Stromal cell of bone marrow (primary cell): ENCODE measurements around the gene NQO2.

Experiments used
- DNase-seq: peaks from one replicate; pipeline ENCODE4 v3.0.0-alpha.2; 2012; ENCODE audit warnings: low read depth

Gene NQO2, protein sequence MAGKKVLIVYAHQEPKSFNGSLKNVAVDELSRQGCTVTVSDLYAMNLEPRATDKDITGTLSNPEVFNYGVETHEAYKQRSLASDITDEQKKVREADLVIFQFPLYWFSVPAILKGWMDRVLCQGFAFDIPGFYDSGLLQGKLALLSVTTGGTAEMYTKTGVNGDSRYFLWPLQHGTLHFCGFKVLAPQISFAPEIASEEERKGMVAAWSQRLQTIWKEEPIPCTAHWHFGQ

DNA sequence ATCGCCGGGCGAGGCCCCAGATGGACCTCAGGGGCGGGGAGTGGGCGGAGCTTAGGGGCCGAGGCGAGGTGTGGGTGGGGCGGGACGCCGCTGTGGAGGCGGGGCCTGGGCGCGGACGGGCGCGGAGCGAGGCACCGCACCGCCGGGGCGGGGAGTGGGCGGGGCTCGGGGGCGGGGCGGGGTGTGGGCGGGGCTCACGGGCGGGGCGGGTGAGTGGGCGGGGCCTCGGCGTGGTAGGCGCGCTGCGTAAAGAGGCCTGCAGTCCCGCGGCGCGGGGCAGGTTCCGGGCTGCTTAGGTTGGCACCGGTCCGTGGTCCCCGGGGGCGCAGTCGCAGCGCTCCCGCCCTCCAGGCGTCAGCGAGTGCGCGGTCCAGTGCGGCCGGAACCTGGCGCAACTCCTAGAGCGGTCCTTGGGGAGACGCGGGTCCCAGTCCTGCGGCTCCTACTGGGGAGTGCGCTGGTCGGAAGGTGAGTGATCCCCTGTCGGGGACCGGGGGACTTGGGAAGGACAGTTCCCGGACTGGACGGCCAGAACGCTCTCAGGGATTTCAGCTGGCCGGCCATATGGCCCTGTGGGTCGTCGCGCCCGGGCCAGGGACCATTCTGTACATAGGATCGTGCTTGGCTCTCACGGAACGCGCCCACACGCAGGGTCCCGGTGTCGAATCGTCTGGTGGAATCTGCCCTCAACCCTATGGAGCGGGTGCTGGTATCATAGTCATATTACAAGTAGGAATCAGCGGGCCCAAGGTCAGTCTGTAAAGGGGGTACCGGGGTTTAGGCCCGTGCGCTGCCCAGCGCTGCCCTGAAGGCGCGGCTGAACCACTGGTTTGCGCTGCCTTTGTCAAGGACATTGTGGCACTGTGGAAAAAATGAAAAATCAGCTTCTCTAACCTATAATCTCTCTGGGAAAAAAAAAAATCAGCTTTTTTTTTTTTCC lies at the start of gene NQO2:
Gene NQO2 (plus strand): TSS at position 277 of the 940 bp plus-strand sequence. CDS start 6,659 bp downstream, outside the sequence.
- DNase-seq: peak; percentile 59

DNA sequence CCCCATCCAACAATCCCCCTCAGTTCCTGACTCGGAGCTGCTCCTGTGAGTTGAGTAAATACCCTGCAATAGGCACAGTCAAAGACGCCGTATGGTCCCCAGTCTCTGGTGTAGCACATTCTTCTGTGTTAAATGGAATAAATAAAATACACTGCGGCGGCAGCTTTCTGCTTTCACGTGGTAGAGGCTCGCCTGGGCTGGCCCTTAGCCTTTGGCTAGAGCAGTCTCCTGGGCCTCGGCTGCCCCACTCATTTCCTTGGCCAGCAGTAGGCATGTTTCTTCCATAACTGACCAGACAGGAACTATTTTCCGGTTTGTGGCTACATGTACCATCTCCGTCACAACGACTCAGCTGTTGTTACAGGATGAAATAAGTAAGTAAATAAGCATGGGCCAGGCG lies 49.0 kb upstream of the NQO2 start:
- no peak for DNase-seq

DNA sequence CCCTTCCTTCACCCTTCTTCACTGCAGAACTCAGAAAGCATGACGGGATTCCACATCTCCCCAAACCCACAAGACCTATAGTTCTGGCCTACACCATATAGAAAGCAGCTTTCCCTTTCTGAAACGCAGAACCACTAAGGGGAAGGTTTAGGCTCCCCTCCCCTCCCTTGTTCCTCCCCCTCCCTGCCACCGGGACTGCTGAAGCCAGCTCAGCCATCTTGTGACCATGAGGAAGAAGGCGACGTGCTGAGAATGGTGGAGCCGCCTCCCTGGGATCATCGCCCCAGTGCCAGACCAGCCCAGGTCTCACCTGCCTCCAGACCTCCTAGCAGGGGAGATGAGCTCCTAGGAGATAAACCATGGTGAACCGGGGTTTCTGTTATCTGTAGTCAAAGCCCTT lies 48.0 kb upstream of the NQO2 start:
- no peak for DNase-seq

DNA sequence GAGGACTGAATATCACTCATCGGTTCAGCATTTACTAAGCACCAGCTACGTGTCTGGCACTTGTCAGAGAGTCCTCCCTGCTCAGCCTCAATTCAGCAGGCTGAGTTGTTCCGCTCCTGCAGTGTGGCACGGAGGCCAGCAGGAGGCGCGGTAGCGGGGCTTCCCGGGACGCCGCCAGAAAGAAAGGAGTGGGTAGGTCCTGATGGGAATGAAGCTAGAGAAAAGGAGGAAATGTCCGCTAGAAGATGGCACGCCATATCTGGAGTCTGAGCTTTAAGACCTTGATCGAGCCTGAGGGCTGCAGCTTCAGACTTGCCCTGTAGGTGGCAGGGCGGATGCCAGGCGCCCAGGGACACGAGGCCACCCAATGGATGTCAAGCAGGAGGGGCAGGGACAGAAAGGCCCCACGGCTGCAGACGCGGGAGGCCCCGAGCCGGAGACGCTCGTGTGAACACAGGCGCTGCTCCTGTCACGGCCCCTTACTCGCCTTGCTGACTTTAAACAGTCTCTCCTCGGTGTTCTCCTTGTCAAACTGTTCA lies 47.1 kb upstream of the NQO2 start:
- peak; percentile 78 for DNase-seq

DNA sequence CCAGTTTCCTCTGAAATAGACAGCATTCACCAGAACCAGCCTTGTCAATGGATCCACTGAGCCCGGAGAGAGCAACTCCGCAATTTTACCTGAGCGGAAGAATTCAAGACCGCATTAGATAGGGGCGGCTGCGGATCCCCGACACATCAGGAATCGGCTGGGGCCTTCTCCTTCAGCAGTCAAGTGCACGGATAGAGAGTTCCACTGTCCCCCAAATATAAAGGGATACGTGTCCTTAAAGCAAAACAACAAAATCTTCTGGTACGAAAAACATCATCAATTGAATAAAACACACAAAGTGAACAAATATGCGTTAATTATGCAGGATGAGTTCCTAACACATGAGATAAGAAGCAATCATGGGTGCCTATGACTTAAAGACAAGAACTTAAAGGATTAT lies 46.6 kb upstream of the NQO2 start:
- no peak for DNase-seq

DNA sequence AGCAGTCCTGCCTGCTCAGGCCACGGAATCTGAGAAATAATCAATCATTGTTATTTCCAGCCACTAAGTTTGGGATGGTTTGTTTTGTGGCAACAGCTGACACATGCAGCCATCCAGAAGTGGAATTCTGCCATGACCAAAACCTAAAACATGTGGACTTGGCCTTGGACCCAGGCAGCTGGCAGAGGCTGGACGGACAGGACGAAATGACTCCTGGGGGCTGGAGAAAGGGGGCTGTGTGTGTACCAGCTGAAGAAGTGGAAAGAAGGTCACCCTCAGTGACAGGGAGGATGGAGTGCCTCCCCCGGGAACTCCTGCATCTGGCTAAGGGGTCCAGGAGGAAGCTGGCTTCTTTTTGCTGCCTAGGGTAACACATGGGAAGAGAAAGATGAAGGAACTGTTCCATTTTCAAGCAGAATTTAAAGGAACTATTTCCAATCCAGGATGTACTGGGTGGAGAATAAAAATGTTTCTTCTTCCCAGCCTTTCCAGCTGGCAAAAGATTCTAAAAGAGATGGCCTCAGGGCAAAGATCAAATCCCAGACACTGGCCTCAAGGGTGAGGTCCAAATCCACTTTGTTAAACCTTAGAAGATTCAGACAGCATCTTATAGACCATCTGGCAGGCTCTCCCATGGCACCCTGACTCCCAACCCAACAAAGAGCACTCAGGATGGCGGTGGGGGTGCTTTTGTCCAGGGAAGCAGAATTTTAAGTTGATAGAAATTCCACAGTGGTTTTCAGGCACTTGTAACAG lies 42.6 kb upstream of the NQO2 start:
- no peak for DNase-seq

DNA sequence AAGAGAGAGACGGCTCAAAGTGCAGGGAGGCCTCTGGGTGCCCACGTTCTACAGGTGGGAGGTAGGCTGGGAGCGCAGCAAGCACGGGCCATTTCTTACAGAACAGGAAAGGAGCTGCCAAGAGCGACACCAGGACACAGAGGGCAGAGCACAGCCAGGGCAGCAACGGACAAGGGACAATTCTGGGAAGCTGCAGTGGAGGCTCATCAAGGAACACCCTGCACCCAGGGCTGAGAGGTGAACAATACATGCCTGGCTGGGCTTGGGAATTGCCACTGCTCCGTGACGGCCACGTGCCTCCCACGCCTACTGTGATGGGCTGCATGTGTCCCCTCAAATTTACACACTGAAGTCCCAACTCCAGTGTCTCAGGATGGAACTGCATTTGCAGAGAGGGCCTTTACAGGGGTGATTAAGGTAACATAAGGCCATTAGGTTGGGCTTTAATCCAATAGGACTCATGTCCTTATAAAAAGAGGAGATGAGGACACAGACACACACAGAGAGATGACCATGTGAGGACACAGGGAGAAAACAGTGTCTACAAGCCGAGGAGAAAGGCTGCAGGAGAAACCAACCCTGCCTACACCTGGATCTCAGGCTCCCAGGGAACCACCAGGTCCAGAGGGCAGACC lies 41.9 kb upstream of the NQO2 start:
- DNase-seq: no peak

DNA sequence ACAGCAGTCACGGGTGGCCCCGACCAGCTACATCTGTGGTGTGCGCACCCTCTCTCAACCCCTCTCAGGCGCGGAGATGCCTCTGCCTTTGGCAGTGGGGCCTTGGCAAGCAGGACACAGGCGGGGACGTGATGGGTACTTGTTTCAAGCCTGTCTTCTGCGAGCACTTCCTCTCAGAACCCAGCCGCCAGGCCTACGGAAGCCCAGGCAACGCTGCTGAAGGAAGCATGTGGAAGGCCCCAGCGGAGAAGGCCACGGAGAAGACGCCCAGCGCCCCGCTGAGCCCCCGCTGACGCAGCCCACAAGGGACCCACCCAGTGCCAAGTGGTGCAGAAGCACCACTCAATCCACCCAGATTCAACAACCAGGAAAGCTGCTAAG lies 41.4 kb upstream of the NQO2 start:
- no peak for DNase-seq

DNA sequence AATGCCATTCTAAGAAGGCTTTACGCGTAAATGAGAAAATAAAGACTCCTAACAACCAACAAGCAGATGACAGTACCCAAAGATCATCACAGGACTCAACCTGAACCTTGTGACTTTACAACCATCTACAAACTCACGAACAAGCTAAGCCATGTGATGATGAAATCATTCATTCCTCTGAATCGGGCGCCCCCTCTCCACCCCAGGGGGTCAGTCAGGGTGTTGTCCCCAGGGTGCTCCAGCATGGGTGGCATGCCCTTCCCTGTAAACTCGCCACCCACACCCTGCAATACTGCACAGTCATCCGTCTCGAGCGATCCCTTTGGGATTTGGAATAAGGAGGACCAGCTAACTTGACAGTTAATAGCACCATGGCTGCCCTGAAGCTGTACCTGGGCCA lies 40.9 kb upstream of the NQO2 start:
- no peak for DNase-seq

DNA sequence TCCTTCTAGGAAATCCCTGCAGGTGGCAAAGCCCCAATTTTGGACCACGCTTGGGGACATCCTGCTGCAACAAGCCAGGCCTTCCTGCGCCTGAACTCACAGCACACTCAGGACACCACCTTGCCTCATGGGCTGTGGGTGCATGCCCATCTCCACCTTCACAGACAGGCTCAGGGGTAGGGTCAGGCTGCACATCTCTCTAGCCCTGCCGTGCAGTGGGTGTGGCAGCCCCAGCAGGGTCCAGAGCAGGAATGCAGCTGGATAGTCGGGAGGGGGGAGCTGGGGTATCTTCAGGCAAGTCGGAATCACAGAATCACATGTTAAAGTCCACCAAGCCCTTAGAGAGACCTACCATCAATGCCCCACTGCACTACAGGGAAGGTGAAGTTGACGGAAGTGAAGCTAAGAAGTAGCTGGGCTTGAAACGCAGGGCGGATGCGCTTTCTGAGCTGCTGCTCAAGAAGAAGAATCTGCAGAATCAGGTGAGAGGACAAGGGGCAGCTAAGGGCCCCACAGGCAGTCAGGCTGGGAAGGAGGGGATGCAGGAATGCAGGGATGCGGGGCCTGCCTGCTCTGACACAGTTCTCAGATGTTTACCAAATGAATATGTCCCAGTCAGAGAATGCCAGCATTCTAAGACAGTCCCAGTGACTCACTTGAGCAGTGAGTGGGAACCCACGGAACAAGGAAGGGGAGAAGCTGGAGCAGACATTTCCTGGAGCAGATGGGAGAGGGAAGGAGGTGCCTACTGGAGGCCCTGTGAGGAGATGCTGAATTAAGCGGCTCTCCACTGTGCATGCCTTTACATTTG lies 39.6 kb upstream of the NQO2 start:
- DNase-seq: peak; percentile 67

DNA sequence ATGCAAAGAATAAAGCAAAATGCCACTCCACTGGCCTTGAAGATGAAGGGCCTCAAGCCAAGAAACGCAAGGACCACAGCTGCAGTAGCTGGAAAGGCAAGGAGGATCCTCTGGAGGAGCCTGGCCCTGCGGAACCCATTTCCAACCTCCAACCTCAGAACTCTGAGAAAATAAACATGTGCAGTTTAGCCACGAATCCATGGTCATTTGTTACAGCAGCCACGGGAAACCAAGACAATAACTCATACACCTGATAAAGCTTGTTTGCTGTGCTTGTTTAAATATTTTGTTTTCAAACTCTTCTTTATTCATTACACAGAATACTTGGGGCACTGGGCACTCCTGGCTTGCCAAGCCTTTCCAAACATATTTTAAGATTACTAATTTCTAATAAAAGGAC lies 38.8 kb upstream of the NQO2 start:
- DNase-seq: no peak

DNA sequence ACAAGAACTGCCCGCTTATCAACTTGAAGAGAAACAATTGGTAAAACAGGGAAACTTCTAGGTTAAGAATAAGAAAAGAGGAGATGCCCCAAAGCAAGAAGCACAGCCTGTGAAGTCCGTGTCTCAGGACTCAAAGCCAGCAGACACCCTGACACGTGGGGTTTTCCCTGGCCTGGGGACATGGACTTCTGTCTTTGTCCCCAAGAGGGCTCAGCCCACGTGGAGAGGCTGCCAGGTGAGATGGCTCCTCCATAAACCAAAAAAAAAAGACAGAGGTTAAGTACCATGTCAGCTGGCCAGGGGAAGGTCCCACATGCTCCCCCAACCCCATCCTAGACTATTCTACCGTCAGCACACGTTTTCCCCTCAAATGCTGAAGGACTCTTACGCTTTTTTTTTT lies 38.2 kb upstream of the NQO2 start:
- no peak for DNase-seq

DNA sequence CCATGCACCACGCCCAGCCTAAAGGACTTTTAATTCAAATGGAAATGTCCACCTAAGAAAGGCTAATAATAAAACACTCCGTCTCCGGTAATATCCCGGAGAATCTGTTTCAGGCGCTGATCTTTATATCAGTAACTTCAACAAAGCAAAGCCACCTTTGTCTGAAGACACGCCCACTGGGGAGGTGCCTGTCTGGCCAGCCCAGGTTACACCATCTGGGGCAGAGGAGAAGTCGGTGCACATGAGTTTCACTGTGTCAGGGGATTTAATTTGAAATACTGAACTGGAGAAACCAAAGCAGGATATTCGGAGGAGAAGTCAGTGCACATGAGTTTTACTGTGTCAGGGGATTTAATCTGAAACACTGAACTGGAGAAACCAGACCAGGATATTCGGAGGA lies 37.7 kb upstream of the NQO2 start:
- DNase-seq: no peak

DNA sequence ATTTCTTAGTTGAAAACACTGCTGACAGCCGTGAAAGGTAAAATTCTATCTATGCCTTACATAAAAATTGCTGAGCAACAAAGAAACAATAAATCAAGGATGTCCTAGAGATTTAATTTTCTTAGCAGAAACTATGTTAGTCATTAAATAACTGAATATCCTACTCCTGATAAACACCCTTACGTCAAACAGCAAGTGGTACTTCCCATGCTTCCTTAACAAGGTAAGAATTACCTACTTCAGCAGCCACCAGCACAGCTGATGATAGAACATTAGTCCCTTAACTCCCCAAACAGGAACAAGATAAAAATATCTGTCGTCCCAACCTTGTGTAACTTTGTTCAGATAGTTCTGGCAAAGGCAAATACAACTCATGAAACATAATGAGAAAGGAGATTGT lies 37.1 kb upstream of the NQO2 start:
- no peak for DNase-seq

DNA sequence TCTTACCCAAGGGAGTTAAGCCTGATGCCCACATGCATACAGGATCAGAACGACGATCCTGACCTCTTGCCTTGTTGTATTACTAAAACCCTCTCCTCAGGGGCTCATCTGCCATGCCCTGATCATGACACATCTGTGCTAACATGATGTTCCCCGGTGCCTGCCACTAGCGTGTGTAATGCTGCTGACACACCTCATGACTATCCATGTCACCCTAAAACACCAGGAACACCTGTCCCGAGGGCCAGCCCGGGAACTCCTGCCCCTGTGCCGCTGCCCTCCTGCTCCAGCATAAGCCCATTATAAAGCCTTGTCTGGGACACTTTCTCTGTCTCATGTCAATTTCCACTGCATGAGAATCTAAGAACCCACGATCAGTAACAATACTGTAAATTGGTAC lies 35.9 kb upstream of the NQO2 start:
- no peak for DNase-seq

DNA sequence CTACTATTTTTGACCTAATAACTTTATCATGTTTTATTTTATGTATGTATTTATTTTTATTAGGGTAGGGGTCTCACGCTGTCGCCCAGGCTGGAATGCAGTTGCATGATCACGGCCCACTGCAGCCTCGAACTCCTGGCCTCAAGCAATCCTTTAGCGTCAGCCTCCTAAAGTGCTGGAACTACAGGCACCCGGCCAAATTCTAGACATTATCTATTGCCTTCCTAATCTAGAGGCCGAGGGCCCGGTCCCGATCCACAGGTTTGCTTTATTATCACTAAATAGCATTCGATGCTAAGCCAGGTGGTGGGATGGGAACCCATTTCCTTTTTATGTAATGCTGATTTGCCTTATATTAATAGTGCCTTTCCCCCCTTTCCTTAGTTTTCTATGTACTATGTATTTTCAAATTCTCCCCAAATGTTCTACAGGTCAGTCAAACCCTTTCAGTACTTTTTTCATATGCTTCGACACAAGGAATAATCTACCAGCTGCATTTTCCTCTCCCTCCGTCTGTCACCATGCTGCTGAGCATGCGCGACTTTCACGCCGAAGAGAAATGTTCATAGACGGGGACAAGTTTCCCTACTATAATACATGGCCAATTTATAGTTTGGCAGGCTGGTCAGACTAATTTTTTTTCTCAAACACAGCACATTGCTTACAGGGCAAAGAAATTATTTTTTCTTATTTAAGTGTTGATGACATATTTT lies 34.7 kb upstream of the NQO2 start:
- no peak for DNase-seq

DNA sequence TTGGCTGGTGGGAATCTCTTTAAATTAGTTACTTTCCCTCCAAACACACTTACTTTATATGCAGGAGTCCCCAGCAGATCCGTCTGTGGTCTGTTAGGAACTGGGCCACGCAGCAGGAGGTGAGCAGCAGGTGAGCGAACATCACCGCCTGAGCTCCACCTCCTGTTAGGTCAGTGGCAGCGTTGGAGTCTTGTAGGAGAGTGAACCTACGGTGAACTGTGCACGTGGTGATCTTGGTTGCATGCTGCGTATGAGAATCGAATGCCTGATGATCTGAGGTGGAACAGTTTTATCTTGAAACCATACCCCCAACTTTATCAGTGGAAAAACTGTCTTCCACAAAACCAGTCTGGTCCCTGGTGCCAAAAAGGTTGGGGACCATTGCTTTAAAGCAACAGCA lies 33.3 kb upstream of the NQO2 start:
- DNase-seq: no peak

DNA sequence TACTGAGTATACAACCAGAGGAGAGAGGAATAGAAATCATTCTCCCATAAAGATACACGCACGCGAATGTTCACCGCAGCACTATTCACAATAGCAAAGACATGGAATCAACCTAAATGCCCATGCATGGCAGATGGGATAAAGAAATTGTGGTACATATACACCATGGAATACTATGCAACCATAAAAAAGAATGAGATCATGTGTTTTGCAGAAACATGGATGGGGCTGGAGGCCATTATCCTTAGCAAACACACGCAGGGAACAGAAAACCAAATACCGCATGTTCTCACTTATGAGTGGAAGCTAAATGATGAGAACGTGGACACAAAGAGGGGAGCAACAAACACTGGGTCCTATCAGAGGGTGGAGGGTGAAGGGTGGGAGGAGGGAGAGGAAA lies 31.8 kb upstream of the NQO2 start:
- no peak for DNase-seq

DNA sequence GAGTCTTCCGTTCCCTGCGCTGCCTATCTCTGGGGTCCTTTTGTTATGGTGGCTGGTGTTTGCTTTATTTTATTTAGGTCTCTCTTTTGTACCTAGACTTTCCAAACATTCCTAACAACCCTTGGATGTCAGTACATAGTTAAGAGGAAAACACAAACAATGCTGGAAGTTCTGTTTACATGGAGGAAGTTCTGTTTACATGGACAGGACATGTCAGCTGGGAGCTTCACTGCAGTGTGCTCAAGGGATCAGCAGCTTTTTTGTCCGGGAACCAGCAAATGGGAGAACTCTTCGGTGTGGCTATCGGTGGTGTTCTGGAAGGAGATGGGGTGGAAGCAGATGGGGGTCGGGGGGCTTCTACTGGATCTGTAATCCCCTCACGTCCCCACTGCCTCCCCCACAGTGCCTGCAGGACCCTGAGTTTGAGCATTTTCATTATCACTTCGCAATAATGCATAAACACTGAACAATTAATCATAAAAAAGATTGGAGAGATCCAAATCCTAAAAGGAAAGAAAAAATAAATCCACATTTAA lies 31.0 kb upstream of the NQO2 start:
- no peak for DNase-seq

DNA sequence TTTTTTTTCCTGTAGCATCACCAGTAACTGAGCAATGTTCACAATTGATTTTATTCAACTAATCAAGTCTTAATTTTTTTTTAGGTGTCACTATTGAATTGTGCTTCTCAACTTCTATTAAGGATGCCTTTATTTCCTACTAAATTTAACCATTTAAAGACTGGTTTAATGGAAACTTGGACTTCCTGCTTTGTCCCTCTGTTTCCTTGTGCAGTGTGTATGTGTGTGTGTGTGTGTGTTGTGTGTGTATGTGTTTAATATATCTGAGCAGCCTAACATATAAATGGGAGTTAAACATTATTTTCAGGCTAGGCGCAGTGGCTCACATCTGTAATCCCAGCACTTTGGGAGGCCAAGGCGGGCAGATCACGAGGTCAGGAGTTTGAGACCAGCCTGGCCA lies 30.1 kb upstream of the NQO2 start:
- no peak for DNase-seq
